EL (cell line): ENCODE measurements around the gene CEACAM8.
"Not testable (repeated sequence)": the region's sequence is repeated elsewhere in the genome, so short reads cannot be mapped to it uniquely, and the experiment has no call there.

ENCODE experiments used
- DNase-seq: peaks from one replicate; pipeline ENCODE4 v3.0.0-alpha.2; 2016

CEACAM8 gene

GRCh38 chr19:42594617-42595489, at the start of gene CEACAM8:
CEACAM8 (minus strand) TSS chr19:42594924; CDS start chr19:42594828, 96 bp downstream.
- DNase-seq: no peak

GRCh38 chr19:42639324-42640092, 44.8 kb upstream of the CEACAM8 start:
- not testable (repeated sequence) for DNase-seq

GRCh38 chr19:42635233-42635539, 40.5 kb upstream of the CEACAM8 start:
- no peak for DNase-seq

GRCh38 chr19:42634409-42635232, 39.9 kb upstream of the CEACAM8 start:
- peak; percentile 67 for DNase-seq

- peak; percentile 43 for DNase-seq
Observed at GRCh38 chr19:42629191-42629590, 34.5 kb upstream of the CEACAM8 start.

- DNase-seq: peak; percentile 56
Observed at GRCh38 chr19:42628411-42629140, 33.9 kb upstream of the CEACAM8 start.

GRCh38 chr19:42627916-42628315, 33.2 kb upstream of the CEACAM8 start:
- no peak for DNase-seq

- no peak for DNase-seq
Observed at GRCh38 chr19:42626181-42626580, 31.5 kb upstream of the CEACAM8 start.

- DNase-seq: no peak
Observed at GRCh38 chr19:42619271-42619670, 24.5 kb upstream of the CEACAM8 start.

GRCh38 chr19:42613666-42614065, 18.9 kb upstream of the CEACAM8 start:
- DNase-seq: no peak

GRCh38 chr19:42610401-42610915, 15.7 kb upstream of the CEACAM8 start:
- DNase-seq: not testable (repeated sequence)

GRCh38 chr19:42606660-42607351, 12.1 kb upstream of the CEACAM8 start:
- DNase-seq: peak; percentile 73

GRCh38 chr19:42601811-42602443, 7.2 kb upstream of the CEACAM8 start:
- peak; percentile 44 for DNase-seq

- peak; percentile 25 for DNase-seq
Observed at GRCh38 chr19:42596391-42597072, 1.8 kb upstream of the CEACAM8 start.

GRCh38 chr19:42595550-42596172, 937 bp upstream of the CEACAM8 start:
- DNase-seq: no peak

GRCh38 chr19:42589792-42590191, 4.9 kb downstream of the CEACAM8 start:
- no peak for DNase-seq

- no peak for DNase-seq
Observed at GRCh38 chr19:42584466-42584865, 10.3 kb downstream of the CEACAM8 start.

- DNase-seq: no peak
Observed at GRCh38 chr19:42577016-42577415, 17.7 kb downstream of the CEACAM8 start.

- DNase-seq: no peak
Observed at GRCh38 chr19:42576241-42576640, 18.5 kb downstream of the CEACAM8 start.

GRCh38 chr19:42573642-42574041, 21.1 kb downstream of the CEACAM8 start:
- DNase-seq: no peak
